H1 (cell line): ENCODE data around the gene TRPV6.

ENCODE experiments used
- CEBPB ChIP-seq: IDR thresholded peaks from 2 replicates; pipeline ENCODE4 v1.6.1; 2012; ENCODE audit warnings: low read depth, low read length
- ZNF274 ChIP-seq: IDR thresholded peaks from 2 replicates; pipeline ENCODE4 v1.7.0; 2012; ENCODE audit warnings: low read length, borderline replicate concordance; ENCODE audit errors: extremely low read depth
- TF ChIP-seq, protein P1 (sequence below), 3 experiments: IDR thresholded peaks; 1 replicate in 2 of 3; 2 replicates in 1 of 3; pipeline versions ENCODE4 v1.5.1 to v1.6.1; 2011; ENCODE audit warnings: low read length in 3 of 3, mild to moderate bottlenecking in 3 of 3, inconsistent platforms in 2 of 3, low read depth in 1 of 3, moderate library complexity in 1 of 3; ENCODE audit not compliant: insufficient read depth in 1 of 3; ENCODE audit errors: control extremely low read depth in 1 of 3

GRCh38 chr7:142851269-142851668, 34.3 kb downstream of the TRPV6 start:
- TF ChIP-seq, protein P1, sequence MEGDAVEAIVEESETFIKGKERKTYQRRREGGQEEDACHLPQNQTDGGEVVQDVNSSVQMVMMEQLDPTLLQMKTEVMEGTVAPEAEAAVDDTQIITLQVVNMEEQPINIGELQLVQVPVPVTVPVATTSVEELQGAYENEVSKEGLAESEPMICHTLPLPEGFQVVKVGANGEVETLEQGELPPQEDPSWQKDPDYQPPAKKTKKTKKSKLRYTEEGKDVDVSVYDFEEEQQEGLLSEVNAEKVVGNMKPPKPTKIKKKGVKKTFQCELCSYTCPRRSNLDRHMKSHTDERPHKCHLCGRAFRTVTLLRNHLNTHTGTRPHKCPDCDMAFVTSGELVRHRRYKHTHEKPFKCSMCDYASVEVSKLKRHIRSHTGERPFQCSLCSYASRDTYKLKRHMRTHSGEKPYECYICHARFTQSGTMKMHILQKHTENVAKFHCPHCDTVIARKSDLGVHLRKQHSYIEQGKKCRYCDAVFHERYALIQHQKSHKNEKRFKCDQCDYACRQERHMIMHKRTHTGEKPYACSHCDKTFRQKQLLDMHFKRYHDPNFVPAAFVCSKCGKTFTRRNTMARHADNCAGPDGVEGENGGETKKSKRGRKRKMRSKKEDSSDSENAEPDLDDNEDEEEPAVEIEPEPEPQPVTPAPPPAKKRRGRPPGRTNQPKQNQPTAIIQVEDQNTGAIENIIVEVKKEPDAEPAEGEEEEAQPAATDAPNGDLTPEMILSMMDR (IDR thresholded peaks at IDR 0.05; ENCODE audit: control extremely low read depth in 1 of 3, insufficient read depth in 1 of 3, low read depth in 1 of 3, low read length in 3 of 3), result no peak
- no peak for TF ChIP-seq CEBPB
- TF ChIP-seq ZNF274, result no peak
